ENCODE data around the gene NR1I3.

DNA sequence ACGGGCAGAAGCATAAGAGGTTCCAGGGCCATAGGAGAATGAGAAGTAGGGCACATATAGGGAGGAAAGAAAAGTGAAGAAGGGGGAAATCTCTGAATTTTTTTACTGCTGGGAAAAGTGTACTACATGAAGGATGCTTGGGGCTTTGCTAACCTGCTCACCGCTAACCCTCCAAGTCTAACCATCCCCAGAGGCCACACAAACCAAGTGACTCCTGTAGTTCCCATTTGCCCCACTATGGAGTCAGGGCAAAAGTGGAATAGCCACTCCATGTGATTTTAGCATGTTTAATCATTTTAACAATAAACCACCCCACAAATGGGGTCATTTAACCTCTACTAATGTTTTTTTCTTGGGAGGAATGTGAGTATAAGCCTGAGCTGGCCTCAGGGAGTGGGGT is 47.1 kb upstream of the NR1I3 start:
- TF ChIP-seq SUZ12 (IDR thresholded peaks at IDR 0.05) (no peak), FOXM1 (IDR thresholded peaks at IDR 0.05; ENCODE audit: borderline replicate concordance) (no peak), BHLHE40 (IDR thresholded peaks at IDR 0.05; ENCODE audit: borderline replicate concordance) (no peak)

Data from HEK293T (cell line).